ENCODE measurements around the gene WSB1.

GRCh38 chr17:27357236-27357635 is 63.3 kb downstream of the WSB1 start:
- TF ChIP-seq EZH2 (IDR thresholded peaks at IDR 0.05; ENCODE audit: borderline replicate concordance, low read depth, low read length, severe bottlenecking): no peak
- TF ChIP-seq CTCF (IDR thresholded peaks at IDR 0.05; ENCODE audit: borderline replicate concordance, extremely low read depth, low read length, poor library complexity, severe bottlenecking): no peak

Measured in DND-41 (cell line).